IPS DF 4.7 (cell line): ENCODE data around the gene SLC25A38.
A peak's percentile ranks its signal among the peaks of the same experiment; 100 is the strongest.

ENCODE experiments used
- DNase-seq: peaks from one replicate; pipeline ENCODE4 v3.0.0-alpha.2; 2013; ENCODE audit warnings: low spot score; ENCODE audit errors: extremely low read depth

SLC25A38 gene

GRCh38 chr3:39433642-39434041 is 50.5 kb downstream of the SLC25A38 start:
- no peak for DNase-seq

- no peak for DNase-seq
Observed at GRCh38 chr3:39434574-39434973, 51.4 kb downstream of the SLC25A38 start.

GRCh38 chr3:39435006-39435748 is 52.0 kb downstream of the SLC25A38 start:
- no peak for DNase-seq

- no peak for DNase-seq
Observed at GRCh38 chr3:39438880-39439279, 55.7 kb downstream of the SLC25A38 start.

GRCh38 chr3:39440316-39440715 is 57.1 kb downstream of the SLC25A38 start:
- DNase-seq = no peak

GRCh38 chr3:39443530-39443929 is 60.4 kb downstream of the SLC25A38 start:
- peak; percentile 16 for DNase-seq

- DNase-seq = no peak
Observed at GRCh38 chr3:39445927-39446326, 62.8 kb downstream of the SLC25A38 start.

- DNase-seq = no peak
Observed at GRCh38 chr3:39446444-39446843, 63.3 kb downstream of the SLC25A38 start.
